IPS DF 4.7 (cell line): ENCODE results near the gene RAP1A.
"Not testable (repeated sequence)": the region's sequence is repeated elsewhere in the genome, so short reads cannot be mapped to it uniquely, and the experiment has no call there.

Experiments used
- DNase-seq: peaks from one replicate; pipeline ENCODE4 v3.0.0-alpha.2; 2013; ENCODE audit warnings: low spot score; ENCODE audit errors: extremely low read depth

Gene RAP1A

GRCh38 chr1:111664652-111665051, 45.1 kb downstream of the RAP1A start:
- DNase-seq, result no peak

- DNase-seq, result no peak
Observed at GRCh38 chr1:111665497-111665896, 45.9 kb downstream of the RAP1A start.

- no peak for DNase-seq
Observed at GRCh38 chr1:111666828-111667227, 47.2 kb downstream of the RAP1A start.

- no peak for DNase-seq
Observed at GRCh38 chr1:111669268-111669667, 49.7 kb downstream of the RAP1A start.

- DNase-seq, result no peak
Observed at GRCh38 chr1:111671852-111672251, 52.3 kb downstream of the RAP1A start.

GRCh38 chr1:111672331-111672730, 52.7 kb downstream of the RAP1A start:
- no peak for DNase-seq

- DNase-seq, result no peak
Observed at GRCh38 chr1:111677604-111678003, 58.0 kb downstream of the RAP1A start.

GRCh38 chr1:111679541-111679940, 60.0 kb downstream of the RAP1A start:
- no peak for DNase-seq

- DNase-seq, result not testable (repeated sequence)
Observed at GRCh38 chr1:111680212-111680800, 60.7 kb downstream of the RAP1A start.

- not testable (repeated sequence) for DNase-seq
Observed at GRCh38 chr1:111685293-111686153, 65.9 kb downstream of the RAP1A start.

GRCh38 chr1:111690306-111690617, 70.7 kb downstream of the RAP1A start:
- DNase-seq, result no peak

- no peak for DNase-seq
Observed at GRCh38 chr1:111691886-111692285, 72.3 kb downstream of the RAP1A start.

GRCh38 chr1:111695801-111696200, 76.2 kb downstream of the RAP1A start:
- no peak for DNase-seq

GRCh38 chr1:111696330-111696729, 76.7 kb downstream of the RAP1A start:
- DNase-seq, result no peak

- no peak for DNase-seq
Observed at GRCh38 chr1:111699268-111699667, 79.7 kb downstream of the RAP1A start.

GRCh38 chr1:111702504-111703050, 83.0 kb downstream of the RAP1A start:
- DNase-seq, result no peak

- no peak for DNase-seq
Observed at GRCh38 chr1:111704240-111704639, 84.7 kb downstream of the RAP1A start.

- no peak for DNase-seq
Observed at GRCh38 chr1:111704776-111705175, 85.2 kb downstream of the RAP1A start.

GRCh38 chr1:111705841-111706240, 86.3 kb downstream of the RAP1A start:
- no peak for DNase-seq

GRCh38 chr1:111706921-111707320, 87.3 kb downstream of the RAP1A start:
- DNase-seq, result no peak

- DNase-seq, result no peak
Observed at GRCh38 chr1:111707906-111708305, 88.3 kb downstream of the RAP1A start.

- DNase-seq, result no peak
Observed at GRCh38 chr1:111709986-111710385, 90.4 kb downstream of the RAP1A start.

- no peak for DNase-seq
Observed at GRCh38 chr1:111716333-111716732, 96.7 kb downstream of the RAP1A start.
